Measurements from ENCODE around the gene CA10. TPM values are rescaled to one million over a fixed set of nuclear protein-coding genes. Genes with fewer than 3 reads are reported as not detected.

The CA10 gene
- total and polyA plus RNA-seq, 2 of the 4 experiments (the other 2 are of a cell fraction), result not detected

- no peak overlapping the region for H2BK120ac ChIP-seq (ENCODE audit: low read depth, low read length)
- no peak overlapping the region for H3K4me2 ChIP-seq (ENCODE audit: low read depth, low read length)
- in situ Hi-C loops (cut with MboI; ENCODE audit: low sequenced_read_pairs) (no loop called here), intact Hi-C loops (cut with micrococcal nuclease) (no loop called here), dilution Hi-C loops (cut with HindIII; ENCODE audit: low sequenced_read_pairs, unreplicated experiment) (no loop called here)
- DNase-seq, result no peak
- H2BK15ac ChIP-seq (ENCODE audit: low read depth, low read length), result no peak overlapping the region
- no peaks in the 10 kb centered on the region for H4K20me1 ChIP-seq (ENCODE audit: insufficient read depth, low read length)
- no peak overlapping the region for H2AK5ac ChIP-seq (ENCODE audit: low read depth, low read length)
- H3K9me3 ChIP-seq (ENCODE audit: control insufficient read depth, insufficient read depth, low read length), result peaks cover 16% of the 10 kb centered on the region
- H3K36me3 ChIP-seq (ENCODE audit: control insufficient read depth, insufficient read depth, low read length), result no peaks in the 10 kb centered on the region
- no peak overlapping the region for H3K4me3 ChIP-seq (ENCODE audit: insufficient read depth, low read depth, low read length)
- H3K4ac ChIP-seq (ENCODE audit: low read depth, low read length), result no peak overlapping the region
- H2AFZ ChIP-seq (replicated peaks; ENCODE audit: low read length, poor library complexity), result no peak overlapping the region
- CTCF ChIA-PET, result no interaction called here
- H2BK5ac ChIP-seq (ENCODE audit: low read depth, low read length, poor library complexity, severe bottlenecking), result no peak overlapping the region
- H3K79me1 ChIP-seq (ENCODE audit: low read depth in 1 of 2, low read length in 2 of 2), result no peaks in the 10 kb centered on the region
- H3K56ac ChIP-seq (ENCODE audit: extremely low read depth, insufficient read depth, low read length), result no peak overlapping the region
- no peak overlapping the region for H3K14ac ChIP-seq (replicated peaks; ENCODE audit: low read depth, low read length)
- no peak for TF ChIP-seq MAFK (IDR thresholded peaks at IDR 0.05; ENCODE audit: low read depth, low read length)
- TF ChIP-seq RFX5 (IDR thresholded peaks at IDR 0.05; ENCODE audit: low read depth, low read length), result no peak
- no peak for TF ChIP-seq MXI1 (IDR thresholded peaks at IDR 0.05; ENCODE audit: borderline replicate concordance, low read depth, low read length)
- TF ChIP-seq ELK1 (IDR thresholded peaks at IDR 0.05; ENCODE audit: borderline replicate concordance, low read depth, low read length), result no peak
- no peak for TF ChIP-seq NFE2L2 (IDR thresholded peaks at IDR 0.05; ENCODE audit: low read depth, low read length)
- no peak for TF ChIP-seq CEBPB (IDR thresholded peaks at IDR 0.05; ENCODE audit: low read depth, low read length)
- no peak for TF ChIP-seq MAZ (IDR thresholded peaks at IDR 0.05; ENCODE audit: borderline replicate concordance, low read depth, low read length)
- TF ChIP-seq SMC3 (IDR thresholded peaks at IDR 0.05; ENCODE audit: low read depth, low read length), result no peak
- no peak for TF ChIP-seq RAD21 (IDR thresholded peaks at IDR 0.05; ENCODE audit: low read length)
- TF ChIP-seq BHLHE40 (IDR thresholded peaks at IDR 0.05; ENCODE audit: low read depth, low read length), result no peak
- no peak for TF ChIP-seq POLR2A (IDR thresholded peaks at IDR 0.05; ENCODE audit: low read depth, low read length)
- no peak for TF ChIP-seq RCOR1 (IDR thresholded peaks at IDR 0.05; ENCODE audit: insufficient replicate concordance, low read length)
- TF ChIP-seq, protein P1, sequence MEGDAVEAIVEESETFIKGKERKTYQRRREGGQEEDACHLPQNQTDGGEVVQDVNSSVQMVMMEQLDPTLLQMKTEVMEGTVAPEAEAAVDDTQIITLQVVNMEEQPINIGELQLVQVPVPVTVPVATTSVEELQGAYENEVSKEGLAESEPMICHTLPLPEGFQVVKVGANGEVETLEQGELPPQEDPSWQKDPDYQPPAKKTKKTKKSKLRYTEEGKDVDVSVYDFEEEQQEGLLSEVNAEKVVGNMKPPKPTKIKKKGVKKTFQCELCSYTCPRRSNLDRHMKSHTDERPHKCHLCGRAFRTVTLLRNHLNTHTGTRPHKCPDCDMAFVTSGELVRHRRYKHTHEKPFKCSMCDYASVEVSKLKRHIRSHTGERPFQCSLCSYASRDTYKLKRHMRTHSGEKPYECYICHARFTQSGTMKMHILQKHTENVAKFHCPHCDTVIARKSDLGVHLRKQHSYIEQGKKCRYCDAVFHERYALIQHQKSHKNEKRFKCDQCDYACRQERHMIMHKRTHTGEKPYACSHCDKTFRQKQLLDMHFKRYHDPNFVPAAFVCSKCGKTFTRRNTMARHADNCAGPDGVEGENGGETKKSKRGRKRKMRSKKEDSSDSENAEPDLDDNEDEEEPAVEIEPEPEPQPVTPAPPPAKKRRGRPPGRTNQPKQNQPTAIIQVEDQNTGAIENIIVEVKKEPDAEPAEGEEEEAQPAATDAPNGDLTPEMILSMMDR (conservative IDR thresholded peaks at IDR 0.05; ENCODE audit: low read depth, low read length), result no peak
- H3K27ac ChIP-seq (ENCODE audit: insufficient read depth, low read length), result no peak overlapping the region
- H3K9me1 ChIP-seq (ENCODE audit: insufficient read depth, low read length), result no peaks in the 10 kb centered on the region
- no peak overlapping the region for H2AK9ac ChIP-seq (replicated peaks; ENCODE audit: low read depth, low read length, poor library complexity)
- POLR2A ChIA-PET (ENCODE audit: unreplicated experiment), result no interaction called here
- no peaks in the 10 kb centered on the region for H3K27me3 ChIP-seq (ENCODE audit: control insufficient read depth, insufficient read depth, low read length)
- H3K18ac ChIP-seq (ENCODE audit: low read depth, low read length), result no peak overlapping the region
- H2BK20ac ChIP-seq (ENCODE audit: low read depth, low read length), result no peak overlapping the region
- H4K91ac ChIP-seq (ENCODE audit: insufficient read depth, low read depth, low read length), result no peak overlapping the region
- no peak overlapping the region for H4K8ac ChIP-seq (ENCODE audit: low read depth in 2 of 2, low read length in 2 of 2)
- BruUV-seq (replicated peaks), result no TSS peak
- H4K5ac ChIP-seq (ENCODE audit: low read depth, low read length), result no peak overlapping the region
- no peaks in the 10 kb centered on the region for H3K4me1 ChIP-seq (ENCODE audit: control insufficient read depth, insufficient read depth, low read length)
- WGBS, 2 experiments (ENCODE audit: extremely low coverage in 2 of 2, insufficient read length in 1 of 2), result no CpG with 5 or more reads among the region's 1 CpG
- no peak overlapping the region for H3K9ac ChIP-seq (ENCODE audit: low read depth, low read length)
- no peak for ATAC-seq (ENCODE audit: low read depth)
- no peak overlapping the region for H3K23ac ChIP-seq (ENCODE audit: low read depth, low read length)
Measured at GRCh38 chr17:51827140-51827539, 331.4 kb downstream of the CA10 start.
